Neural progenitor cell (in vitro differentiated cells): ENCODE results near the gene TMEM37.

ENCODE experiments used
- EZH2phosphoT487 ChIP-seq: fragments of 200-600 bp; sonication (generic); IDR thresholded peaks from 2 replicates; pipeline ENCODE4 v1.6.1; 2017; ENCODE audit warnings: antibody characterized with exemption
- TF ChIP-seq, protein P1 (sequence below): fragments of 200-600 bp; sonication (generic); IDR thresholded peaks from 2 replicates; pipeline ENCODE4 v1.5.1; 2017; ENCODE audit warnings: antibody characterized with exemption, mild to moderate bottlenecking

DNA sequence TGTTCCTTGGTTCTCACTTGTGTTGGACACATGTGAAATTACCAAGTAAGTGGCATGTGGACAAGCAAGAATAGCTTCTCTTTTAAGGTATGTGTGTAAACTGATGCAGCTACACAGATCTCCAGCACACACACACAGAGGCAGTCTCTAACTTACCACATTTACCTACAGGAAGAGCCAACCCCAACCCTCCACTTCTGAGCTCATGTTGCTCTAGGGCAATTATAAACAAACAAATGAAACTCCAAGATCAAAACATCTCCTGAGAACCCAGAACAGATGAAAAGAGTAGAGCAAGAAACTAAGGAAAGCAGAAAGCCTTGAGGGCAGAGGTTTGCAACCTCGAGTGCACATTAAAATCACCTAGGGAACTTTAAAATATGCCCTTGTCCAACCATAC lies 16.0 kb upstream of the TMEM37 start:
- TF ChIP-seq, protein P1, sequence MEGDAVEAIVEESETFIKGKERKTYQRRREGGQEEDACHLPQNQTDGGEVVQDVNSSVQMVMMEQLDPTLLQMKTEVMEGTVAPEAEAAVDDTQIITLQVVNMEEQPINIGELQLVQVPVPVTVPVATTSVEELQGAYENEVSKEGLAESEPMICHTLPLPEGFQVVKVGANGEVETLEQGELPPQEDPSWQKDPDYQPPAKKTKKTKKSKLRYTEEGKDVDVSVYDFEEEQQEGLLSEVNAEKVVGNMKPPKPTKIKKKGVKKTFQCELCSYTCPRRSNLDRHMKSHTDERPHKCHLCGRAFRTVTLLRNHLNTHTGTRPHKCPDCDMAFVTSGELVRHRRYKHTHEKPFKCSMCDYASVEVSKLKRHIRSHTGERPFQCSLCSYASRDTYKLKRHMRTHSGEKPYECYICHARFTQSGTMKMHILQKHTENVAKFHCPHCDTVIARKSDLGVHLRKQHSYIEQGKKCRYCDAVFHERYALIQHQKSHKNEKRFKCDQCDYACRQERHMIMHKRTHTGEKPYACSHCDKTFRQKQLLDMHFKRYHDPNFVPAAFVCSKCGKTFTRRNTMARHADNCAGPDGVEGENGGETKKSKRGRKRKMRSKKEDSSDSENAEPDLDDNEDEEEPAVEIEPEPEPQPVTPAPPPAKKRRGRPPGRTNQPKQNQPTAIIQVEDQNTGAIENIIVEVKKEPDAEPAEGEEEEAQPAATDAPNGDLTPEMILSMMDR, result no peak
- no peak for TF ChIP-seq EZH2phosphoT487
